ENCODE measurements around the gene LAMB1.

DNA sequence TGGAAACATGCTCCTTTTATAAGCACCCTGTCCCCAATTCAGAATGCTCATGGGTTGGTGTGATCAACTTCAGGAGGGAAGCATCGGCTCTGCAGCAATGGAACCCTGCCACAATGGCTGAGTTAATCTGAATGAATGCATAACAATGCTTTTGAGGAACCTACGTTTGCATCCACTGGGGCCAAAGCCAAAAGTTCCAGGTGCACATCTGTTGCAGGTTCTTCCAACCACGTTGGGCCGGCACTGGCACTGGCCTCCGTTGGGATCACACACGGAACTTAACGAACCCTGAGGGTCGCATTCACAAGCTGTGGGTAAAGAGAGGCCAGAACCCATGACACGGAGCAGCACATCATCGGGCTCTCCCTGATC lies 43.4 kb downstream of the LAMB1 start:
- TF ChIP-seq, protein P1, sequence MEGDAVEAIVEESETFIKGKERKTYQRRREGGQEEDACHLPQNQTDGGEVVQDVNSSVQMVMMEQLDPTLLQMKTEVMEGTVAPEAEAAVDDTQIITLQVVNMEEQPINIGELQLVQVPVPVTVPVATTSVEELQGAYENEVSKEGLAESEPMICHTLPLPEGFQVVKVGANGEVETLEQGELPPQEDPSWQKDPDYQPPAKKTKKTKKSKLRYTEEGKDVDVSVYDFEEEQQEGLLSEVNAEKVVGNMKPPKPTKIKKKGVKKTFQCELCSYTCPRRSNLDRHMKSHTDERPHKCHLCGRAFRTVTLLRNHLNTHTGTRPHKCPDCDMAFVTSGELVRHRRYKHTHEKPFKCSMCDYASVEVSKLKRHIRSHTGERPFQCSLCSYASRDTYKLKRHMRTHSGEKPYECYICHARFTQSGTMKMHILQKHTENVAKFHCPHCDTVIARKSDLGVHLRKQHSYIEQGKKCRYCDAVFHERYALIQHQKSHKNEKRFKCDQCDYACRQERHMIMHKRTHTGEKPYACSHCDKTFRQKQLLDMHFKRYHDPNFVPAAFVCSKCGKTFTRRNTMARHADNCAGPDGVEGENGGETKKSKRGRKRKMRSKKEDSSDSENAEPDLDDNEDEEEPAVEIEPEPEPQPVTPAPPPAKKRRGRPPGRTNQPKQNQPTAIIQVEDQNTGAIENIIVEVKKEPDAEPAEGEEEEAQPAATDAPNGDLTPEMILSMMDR (IDR thresholded peaks at IDR 0.05) = no peak
- no peak for TF ChIP-seq POLR2A (IDR thresholded peaks at IDR 0.05)

Data from esophagus squamous epithelium (tissue), 4 donors.